Transverse colon (tissue), 4 donors: ENCODE measurements around the gene OR4S1.

Experiments
- EP300 ChIP-seq: sonication (generic); formaldehyde crosslinking; IDR thresholded peaks from one replicate; pipeline ENCODE4 v1.6.1; 2017; ENCODE audit warnings: antibody characterized with exemption, low read depth
- POLR2AphosphoS5 ChIP-seq, 3 donors: sonication (generic); formaldehyde crosslinking; IDR thresholded peaks; one replicate each; pipeline ENCODE4 v1.6.1; 2016; ENCODE audit warnings: antibody characterized with exemption in 3 of 3
- TF ChIP-seq, protein P1 (sequence below), 5 experiments: fragments of 200-600 bp in 3 of 5; fragments of 450-650 bp in 2 of 5; sonication (generic) in 3 of 5; IDR thresholded peaks; 1 replicate in 2 of 5; 2 replicates in 3 of 5; pipeline ENCODE4 v1.5.1; 2016 to 2017; ENCODE audit warnings: antibody characterized with exemption in 5 of 5, inconsistent platforms in 3 of 5, mild to moderate bottlenecking in 2 of 5, moderate library complexity in 1 of 5

DNA sequence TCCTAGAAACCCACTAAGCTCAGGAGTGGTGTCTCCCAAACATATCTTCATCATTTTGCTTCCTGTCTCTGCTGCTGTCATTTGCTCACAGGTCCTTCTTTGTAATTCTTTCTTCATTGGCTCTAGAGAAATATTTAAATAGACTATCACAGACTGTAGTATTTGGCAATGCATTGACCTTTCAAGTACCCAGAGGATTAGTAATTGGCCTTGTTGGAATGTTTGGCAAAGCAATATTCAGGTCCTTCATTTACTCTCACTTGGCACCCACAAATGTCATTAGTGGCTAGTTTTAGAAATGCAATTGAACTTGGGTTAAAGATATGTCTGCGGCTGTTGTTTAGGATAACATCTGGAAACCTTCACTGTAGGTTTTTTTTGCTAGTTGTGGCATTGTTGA, 48.7 kb downstream of the OR4S1 start:
- TF ChIP-seq, protein P1, sequence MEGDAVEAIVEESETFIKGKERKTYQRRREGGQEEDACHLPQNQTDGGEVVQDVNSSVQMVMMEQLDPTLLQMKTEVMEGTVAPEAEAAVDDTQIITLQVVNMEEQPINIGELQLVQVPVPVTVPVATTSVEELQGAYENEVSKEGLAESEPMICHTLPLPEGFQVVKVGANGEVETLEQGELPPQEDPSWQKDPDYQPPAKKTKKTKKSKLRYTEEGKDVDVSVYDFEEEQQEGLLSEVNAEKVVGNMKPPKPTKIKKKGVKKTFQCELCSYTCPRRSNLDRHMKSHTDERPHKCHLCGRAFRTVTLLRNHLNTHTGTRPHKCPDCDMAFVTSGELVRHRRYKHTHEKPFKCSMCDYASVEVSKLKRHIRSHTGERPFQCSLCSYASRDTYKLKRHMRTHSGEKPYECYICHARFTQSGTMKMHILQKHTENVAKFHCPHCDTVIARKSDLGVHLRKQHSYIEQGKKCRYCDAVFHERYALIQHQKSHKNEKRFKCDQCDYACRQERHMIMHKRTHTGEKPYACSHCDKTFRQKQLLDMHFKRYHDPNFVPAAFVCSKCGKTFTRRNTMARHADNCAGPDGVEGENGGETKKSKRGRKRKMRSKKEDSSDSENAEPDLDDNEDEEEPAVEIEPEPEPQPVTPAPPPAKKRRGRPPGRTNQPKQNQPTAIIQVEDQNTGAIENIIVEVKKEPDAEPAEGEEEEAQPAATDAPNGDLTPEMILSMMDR (IDR thresholded peaks at IDR 0.05) = no peak
- TF ChIP-seq EP300 (no peak), POLR2AphosphoS5 (IDR thresholded peaks at IDR 0.05) (no peak)
